NCI-H128 (cell line): ENCODE measurements around the gene POM121L2.

Experiments
- DNase-seq: peaks from one replicate; lab custom pipeline; 2025; ENCODE audit not compliant: unreplicated experiment; lab: John Stamatoyannopoulos, UW

POM121L2 gene

DNA sequence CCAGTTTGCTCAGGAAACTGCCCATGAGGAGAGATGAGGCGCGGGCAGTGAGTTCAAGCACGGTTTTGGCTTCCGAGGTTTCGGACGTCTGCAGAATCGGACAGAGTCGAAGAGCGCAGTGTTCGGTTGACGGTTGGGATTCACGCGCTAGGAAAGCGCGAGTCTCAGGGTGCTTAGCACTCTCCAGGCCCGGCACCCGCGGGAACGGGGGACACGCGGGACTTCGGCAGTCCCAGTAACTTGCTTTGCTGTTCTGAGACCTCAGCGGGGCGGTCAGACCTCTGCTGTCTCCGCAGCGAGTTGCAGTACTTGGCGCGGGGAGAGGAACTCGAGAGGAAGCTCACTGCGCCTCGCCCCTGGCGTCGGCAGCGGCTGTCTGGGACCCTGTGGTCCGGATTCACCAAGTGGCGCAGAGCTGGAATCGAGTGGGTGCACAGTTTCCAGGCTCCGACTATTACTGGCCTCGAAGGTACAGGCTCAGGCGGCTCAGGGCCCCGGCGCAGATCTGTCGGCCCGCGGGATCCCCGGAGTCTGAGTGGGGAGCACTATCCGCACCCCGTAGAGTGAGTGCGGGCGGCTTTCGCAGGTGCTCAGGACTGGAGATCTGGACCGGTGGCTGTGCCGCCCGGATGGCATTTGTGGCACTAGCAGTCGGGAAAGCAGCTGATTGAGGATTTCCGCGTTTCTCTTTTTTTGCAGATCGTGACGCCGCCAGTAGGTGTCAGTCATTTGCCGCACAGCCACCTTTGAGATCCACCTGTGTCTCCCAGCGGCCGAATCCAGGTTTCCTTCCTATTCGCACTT, at the start of gene POM121L2:
Gene POM121L2, minus strand, starts transcription at position 128 of the 804 bp plus-strand sequence. Its CDS starts 103 bp downstream, at position 25.
- peak; percentile 62 for DNase-seq

GRCh38 chr6:27359231-27359630, 47.2 kb upstream of the POM121L2 start:
- DNase-seq, result no peak

GRCh38 chr6:27358786-27359185, 46.7 kb upstream of the POM121L2 start:
- no peak for DNase-seq

DNA sequence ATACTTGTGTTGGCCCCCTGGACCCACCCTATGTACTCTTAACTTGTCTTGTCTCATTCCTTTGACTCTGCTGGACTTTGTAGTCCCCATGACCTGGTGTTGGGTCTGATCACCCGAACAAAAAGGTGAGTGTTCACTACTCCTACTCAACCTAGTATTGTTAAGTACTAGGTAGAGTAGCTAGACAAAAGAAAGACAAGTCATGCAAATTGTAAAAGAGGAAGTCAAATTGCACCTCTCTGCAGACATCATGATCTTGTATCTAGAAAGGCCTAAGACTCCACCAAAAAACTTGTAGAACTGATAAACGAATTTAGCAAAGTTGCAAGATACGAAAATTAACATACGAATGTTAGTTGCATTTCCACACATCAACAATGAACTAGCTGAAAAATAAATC, 40.8 kb upstream of the POM121L2 start:
- DNase-seq, result no peak

GRCh38 chr6:27334141-27334540, 22.1 kb upstream of the POM121L2 start:
- no peak for DNase-seq

GRCh38 chr6:27333642-27334040, 21.6 kb upstream of the POM121L2 start:
- no peak for DNase-seq

DNA sequence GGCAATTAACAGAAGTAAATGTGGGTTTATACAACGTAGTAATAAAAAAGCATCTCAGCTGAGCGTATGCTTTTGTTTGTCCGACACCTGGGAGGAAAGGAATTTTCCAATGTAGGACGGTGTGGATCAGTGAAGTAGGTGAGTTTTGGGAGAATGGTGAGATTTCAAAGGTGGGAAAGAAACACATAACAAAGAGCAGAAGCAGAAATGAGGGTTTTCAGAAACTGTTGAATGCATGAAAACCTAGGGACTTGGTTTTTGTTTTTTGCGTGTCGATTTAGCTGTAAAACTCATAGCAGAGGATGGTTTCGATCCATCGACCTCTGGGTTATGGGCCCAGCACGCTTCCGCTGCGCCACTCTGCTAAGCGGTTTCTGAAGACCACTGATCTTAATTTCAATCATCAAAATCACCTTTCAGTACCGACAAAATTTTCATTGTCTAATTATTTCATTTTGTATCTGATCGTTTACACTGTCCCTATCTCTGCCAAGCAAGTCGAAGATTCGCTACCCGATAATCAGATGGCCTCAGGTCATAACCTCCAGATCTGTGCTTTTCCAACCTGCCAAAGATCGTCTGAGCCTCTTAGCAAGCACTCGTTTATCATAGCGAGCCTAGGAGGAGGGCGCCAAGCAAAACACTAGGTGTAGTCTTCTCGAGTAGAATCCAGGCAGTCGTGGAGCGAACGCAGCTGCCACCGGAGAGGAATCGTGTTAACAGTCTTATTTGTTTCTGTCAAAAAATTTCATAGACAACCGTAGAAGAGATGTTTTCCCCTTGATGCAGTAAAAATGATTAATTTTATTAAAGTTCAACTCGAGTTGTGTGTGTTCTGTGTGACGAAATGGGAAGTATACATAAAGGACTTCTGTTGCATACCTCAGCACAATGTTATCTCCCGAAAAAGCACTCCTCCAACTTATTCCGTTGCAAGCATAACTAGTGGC, 20.9 kb upstream of the POM121L2 start:
- DNase-seq, result no peak

DNA sequence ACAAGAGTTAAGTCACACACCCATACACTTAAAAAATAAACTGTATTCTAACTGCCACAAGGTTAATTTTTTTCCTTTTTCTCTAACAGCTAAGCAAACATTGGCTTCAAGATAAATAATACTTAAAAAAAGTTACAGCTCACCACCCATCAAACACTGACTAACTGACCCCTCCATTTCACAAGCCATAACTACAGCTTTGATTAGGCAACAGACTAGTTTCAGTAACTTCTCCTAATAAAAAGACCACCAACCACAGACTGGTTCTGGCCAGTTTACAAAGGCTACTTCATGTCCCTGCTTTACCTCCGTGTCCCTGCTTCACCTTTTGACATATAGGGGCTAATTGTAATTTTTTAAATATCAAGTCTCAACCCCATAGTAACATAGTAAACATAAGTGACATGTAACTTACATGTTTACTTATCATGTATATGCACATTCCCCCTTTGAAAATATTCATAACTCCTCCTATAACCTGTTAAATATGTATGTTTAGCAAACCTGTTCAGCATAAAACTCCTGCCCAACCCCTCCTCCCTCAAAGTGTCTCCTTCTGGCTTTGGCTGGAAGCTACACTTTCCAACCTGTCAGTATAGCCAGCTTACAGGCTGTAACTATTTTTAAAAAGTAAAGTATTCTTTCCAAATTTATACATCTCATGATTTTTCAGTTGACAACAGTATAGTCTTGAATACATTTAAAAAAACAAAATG, 15.1 kb upstream of the POM121L2 start:
- no peak for DNase-seq

DNA sequence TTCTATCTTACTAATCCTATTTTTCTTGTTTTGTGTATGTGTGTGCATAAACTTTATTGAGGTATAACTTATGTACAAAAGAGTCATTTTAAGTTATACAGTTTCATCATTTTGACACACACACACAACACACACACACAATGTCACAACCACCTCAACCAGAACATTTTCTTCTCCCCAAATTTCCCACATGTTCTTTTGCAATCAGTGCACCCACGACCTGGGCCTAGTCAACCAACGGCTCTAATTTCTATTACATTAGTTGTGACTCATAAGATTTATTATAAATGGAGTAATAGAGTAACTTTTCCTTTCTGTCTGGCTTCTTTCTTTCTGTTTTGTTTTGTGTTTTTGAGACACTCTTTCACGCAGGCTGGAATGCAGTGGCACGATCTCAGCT, 9.8 kb upstream of the POM121L2 start:
- DNase-seq, result no peak

DNA sequence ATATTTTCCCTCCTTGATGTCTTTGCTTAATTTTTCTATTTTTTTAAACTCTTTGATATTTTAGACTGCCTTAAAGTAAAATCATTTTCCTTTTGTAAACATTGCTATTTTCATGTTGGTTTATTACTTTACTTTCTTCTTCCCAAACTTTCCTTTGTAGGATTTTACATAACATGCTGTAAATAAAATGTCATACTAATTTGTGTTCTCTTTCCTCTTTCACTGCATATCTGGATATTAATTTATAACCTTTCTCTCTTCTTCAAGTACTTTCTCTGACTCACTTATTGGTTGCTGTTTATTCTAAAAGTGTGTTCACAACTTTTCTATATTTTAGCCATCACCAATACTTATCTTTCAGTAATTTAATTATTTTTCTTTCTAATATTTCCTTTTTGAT, 9.3 kb upstream of the POM121L2 start:
- no peak for DNase-seq

DNA sequence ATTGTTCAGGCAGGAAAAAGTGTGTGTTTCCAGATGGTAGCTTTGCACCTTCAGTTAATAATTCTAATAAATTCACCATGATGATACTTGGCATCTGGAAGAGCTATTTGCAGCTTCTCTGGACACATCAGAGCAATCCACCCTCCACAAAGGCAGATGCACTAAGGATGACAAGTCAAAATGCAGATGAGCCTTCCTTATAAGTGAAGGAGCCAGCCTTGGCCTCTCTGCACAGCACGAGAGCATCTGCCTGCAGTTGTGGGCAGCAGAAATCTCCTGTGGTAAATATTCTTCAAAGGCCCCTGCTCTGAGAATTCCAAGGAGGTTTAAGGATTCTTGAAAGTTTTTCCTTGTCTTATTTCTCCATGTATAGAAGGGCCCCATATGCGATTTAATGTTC, 6.9 kb upstream of the POM121L2 start:
- DNase-seq, result no peak

DNA sequence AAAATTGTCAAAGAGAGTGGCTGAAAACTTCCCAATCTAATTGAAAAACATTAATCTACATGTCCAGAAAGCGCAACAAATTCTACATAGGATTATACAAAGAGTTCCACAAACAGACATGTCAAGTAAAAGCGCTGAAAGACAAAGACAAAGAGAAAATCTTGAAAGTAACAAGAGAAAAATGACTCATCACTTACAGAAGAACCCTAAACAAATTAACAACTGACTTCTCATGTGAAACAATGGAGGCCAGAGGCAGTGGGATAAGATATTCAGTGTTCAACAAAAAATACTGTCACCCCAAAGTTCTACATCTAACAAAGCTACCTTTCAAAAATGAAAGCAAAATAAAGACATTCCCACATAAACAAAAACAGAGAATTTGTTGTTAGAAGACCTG, 2.0 kb upstream of the POM121L2 start:
- DNase-seq, result no peak

- DNase-seq, result no peak
Measured at GRCh38 chr6:27312950-27313271, 838 bp upstream of the POM121L2 start.

DNA sequence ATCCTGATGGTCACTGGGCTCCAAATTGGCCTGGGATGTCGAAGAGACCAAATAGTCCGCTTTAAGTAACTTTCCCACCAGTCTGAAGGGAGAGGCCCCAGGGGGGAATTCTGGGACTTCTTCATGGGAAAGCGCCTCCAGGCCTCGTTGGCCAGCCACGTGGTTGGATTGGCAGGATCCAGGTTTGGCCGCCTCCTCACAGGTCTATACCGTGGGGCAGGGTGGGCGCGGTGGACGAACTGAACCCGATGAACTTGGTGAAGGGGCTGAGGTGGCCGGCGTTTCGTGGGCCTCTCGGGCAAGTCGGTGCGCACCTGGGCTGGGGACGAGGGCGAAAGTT, 297 bp downstream of the POM121L2 start:
- no peak for DNase-seq

GRCh38 chr6:27303613-27304272, 8.3 kb downstream of the POM121L2 start:
- no peak for DNase-seq

- no peak for DNase-seq
Measured at GRCh38 chr6:27297857-27298730, 14.0 kb downstream of the POM121L2 start.

DNA sequence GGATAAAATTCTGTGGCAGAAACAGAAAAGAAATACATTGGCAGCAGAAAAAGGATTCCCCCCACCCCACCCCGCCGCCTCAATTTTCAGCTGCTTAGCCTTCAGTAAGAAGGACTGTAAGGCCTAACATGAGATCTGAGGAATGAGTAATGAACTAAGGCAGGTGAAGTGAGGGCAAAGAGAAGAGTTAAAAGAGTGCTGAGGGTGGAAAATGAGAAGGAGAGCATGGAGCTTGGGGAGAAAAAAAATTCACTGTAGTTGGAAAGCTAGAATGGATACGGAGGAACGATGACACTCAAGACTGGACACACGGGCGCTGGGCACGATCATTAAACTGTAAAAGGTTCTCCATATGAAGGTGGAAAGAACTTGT, 14.6 kb downstream of the POM121L2 start:
- no peak for DNase-seq

DNA sequence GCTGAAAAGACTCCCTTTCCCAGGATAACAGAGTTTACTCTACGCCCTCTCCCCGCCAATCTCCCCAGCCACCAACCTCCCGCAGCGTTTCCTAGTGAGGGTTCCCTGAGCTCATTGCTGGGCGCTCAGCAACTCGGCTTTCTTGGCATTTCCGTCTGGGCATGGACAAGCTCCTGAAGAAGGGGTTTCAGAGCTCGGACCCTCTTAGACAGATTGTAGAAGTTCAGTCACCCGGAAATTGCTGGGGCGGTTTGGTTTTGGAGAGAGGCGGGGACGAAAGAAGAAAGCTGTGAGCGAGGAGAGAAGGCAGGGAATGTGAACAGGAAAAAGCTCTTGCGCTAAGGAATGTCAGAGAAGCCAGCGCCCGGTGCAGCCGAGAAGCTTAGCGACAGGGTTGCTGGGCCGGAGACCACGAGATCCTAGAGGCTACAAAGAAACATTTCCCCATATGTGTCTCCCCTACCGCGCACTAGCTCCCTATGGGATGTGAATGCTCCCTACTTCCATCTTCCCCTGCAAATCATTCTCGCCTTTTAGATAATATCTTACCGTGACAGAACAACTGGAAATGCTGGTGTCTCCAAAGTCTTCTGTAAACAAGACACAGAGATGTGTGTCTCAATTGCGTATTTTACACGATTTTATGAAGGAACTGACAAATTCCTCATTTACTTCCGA, 15.8 kb downstream of the POM121L2 start:
- DNase-seq, result no peak

DNA sequence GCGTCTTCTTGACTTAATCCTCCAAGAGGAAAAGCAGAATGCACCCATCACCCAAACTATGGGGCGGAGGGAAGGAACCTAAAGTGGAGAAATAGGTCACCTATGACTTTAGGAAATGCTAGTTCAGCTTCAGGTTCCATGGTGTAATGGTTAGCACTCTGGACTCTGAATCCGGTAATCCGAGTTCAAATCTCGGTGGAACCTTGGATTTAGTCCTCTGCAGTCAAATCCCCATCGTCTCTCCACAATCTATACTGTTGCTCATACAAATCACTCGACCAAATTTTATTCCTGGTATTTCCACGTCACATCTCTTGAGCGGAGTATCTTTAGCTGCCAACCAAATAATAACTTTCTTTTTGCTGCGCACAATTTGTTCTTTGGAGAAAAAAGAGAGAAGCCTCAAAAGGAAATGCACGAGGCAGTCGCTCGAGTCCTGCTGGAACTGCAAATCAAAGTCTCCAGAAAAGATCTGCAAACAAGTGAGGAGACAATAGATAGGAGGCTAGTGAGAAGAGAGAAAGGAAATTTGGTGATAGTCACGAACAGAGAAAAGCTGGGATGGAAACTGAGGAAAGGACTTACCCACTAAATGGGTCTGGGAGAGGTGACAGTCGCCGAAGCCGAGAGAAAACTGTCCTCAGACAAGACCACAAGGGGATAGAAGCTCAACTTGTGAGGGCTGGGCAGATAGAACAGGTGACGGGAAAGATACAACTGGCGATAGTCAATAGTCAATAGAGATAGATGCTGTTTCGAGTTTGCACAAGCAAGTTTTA, 16.6 kb downstream of the POM121L2 start:
- no peak for DNase-seq
